Ramos (cell line): ENCODE data around the gene PXT1.

Experiments
- in situ Hi-C: fragments of 300-500 bp; cut with MboI; formaldehyde crosslinking; loops from one replicate; pipeline ENCODE4 v1.14.3; 2022; ENCODE audit warnings: low sequenced_read_pairs; ENCODE audit not compliant: unreplicated experiment

PXT1 gene

DNA sequence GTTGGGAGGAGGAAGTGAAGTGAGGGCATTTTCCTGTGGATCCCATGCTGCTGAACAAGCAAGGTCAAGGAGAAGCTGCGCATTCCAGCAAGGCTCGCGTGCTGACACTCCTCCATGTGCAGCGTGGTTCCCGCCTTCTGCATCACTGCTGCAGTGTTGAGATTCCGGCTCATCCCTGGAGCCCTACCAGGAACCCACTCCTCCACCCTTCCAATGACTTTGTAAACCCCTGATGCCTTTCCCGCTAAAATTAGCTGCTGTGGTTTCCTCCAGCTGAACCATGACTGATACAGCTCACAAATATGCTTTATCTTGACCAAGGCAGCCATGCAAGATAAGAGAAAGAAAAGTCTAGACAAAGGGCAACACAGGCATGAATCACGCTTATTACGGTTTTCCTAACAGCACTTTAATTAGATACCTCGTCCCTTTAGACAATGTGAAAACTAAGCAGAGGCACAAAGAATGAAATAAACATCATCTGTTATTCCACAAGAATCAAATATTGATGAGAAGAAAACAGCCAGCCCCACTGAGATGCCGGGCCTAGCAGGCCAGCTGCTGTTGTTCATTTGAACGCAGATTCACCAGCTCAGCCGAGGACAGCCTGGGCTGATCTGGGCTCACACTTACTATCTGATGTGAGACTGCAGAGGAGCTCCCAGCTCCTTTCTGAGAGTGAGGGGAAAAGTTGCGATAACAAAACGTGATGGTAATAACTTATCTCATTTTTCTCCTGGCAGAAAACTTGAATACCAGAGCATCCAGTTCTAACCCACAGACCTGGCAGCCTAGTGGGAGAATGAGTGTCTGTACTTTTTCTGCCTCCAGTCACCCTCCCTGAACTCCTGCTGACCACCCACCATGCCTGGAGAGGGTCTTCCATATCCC, 91.7 kb downstream of the PXT1 start:
- in situ Hi-C loops = no loop called here

DNA sequence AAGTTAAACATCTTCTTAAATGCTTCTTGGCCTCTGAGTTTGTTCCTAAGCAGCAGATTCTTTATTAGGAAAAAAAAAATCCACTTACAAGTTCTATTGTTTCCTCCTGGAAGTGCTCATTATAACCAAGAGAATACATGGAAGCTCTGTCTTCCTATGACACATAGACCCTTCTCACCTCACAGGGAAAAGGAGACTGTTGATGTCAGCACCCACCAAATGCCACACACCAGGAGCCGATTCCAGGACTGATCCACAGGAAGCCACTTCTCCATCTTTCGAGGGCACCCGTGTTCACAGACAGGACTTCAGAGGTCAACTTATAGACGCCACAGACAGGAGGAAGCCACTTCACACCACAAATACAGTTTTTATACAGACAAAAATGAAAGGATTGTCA, 92.6 kb downstream of the PXT1 start:
- in situ Hi-C loops = no loop called here

DNA sequence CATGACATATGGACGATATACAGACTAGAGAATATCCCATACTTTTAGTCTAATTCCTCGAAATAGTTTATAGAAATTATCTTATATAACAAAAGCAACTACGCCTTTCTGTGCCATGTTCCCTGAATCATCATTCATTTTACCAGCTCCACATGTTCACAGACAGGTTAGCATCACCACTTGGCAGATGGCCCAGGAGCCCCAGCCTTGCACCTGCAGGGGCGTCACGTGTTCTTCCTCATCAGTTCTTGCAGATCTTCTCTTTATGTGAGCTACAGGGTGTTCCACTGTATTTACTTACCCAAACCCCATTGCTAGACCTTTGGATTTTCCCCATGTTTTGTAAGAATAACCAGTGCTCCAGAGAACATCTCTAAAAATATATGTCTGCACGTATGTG, 93.4 kb downstream of the PXT1 start:
- in situ Hi-C loops = no loop called here

DNA sequence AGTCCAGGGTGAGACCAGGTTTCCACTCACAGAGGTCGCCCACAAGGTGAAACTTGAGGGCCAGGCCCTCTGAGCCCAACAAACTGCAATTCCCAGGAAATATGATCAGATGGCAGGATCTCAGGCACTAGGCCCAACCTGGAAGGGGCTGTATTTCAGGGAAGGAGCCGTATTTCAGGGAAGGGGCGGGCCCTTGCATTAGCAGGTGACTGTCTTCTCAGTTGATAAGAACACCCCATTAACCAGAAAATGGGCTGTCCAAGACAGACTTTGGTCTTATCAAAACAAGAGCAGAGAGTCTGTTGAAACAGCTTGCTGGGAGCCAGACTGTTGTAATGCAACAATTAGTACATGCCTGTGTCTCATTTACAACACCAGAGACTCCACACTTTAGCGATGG, 95.0 kb downstream of the PXT1 start:
- in situ Hi-C loops = no loop called here

DNA sequence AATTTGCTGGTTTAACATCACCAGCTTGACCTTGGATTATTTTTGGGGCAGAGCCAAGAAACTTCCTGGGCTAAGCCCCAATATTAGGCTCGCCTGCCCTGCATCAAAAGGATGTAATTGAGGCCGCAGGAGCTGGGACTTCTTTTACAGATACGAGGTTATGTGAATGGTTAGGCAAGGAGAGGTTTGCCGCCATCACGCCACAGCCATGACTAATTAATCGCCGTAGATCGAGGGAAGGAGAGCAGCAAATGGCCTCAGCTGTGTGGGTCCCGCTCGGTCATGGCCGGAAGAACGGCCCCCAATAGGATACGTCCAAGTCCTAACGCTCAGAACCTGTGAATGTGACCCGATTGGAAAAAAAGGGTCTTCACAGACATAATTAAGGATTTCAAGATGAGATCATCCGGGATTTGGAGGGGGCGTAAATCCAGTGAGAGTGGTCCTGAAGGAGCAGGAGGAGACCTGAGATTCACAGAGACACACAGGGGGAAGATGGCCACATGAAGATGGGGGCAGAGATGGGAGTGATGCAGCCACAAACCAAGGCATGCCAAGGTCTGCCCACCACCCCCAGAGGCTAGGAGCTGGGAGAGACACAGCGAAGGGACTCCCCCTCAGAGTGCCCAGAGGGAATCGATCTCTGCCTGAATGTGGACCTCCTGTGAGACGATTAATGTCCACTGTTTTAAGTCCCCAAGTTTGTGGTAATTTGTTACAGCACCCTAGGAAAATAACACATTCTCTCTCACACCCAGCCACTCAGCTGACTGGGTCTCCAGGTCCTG, 96.0 kb downstream of the PXT1 start:
- in situ Hi-C loops = no loop called here

DNA sequence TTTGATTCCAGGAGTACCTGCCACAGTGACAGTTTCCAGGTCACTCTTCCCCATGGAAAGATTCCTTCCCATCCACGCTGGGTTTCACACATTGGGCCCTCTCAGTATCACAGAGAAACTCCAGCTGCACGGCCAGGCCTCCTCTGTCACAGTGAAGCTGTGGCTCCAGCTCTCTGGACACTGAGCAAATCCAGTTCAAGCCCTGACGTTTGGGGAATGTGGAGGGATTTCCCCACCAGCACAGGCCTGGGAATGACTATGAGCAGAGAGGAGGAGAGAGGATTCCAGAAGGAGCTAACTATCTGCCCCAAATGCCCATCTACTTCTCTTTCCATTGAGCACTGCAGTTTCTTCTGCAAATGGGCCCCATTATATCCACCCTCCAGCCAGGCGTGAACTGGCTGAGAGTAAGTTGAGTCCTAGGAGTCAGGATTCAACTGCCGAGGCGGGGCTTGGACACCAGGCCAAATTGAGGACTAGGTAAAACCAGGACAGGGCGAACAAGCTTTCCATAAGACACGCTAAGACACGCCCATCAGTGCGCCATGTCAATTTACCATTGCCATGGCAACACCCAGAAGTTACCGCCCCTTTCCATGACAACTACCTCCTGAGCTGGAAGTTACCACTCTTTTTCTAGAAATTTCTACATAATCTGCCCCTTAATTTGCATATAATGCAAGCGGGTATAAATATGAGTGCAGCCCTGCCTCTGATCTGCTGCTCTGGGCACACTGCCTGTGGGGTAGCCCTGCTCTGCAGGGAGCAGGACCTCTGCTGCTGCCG, 96.8 kb downstream of the PXT1 start:
- in situ Hi-C loops = no loop called here

DNA sequence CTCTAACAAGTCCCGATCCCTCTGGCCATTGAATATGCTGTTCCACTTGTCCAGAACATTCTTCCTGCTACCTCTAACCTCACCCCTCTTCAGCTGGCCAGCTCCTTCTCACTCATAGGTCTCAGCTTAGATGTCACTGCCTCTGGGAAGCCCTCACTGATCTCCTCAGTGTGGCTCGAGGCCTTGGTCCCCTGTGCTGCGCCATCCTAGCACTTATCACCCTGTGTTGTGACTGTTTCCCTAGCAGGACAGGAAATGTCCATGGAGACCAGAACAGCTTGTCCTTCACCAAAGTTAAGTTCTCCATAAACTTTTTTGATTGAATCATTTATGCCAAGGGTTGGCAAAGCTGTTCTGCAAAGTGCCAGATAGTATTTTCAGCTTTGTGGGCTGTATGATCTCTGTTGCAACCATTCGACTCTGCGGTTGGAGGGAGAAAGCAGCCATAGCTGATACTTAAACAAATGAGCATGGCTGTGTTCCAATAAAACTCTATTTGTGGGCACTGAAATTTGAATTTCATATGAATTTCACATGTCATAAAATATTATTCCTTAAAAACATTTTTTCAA, 99.5 kb downstream of the PXT1 start:
- in situ Hi-C loops = no loop called here

DNA sequence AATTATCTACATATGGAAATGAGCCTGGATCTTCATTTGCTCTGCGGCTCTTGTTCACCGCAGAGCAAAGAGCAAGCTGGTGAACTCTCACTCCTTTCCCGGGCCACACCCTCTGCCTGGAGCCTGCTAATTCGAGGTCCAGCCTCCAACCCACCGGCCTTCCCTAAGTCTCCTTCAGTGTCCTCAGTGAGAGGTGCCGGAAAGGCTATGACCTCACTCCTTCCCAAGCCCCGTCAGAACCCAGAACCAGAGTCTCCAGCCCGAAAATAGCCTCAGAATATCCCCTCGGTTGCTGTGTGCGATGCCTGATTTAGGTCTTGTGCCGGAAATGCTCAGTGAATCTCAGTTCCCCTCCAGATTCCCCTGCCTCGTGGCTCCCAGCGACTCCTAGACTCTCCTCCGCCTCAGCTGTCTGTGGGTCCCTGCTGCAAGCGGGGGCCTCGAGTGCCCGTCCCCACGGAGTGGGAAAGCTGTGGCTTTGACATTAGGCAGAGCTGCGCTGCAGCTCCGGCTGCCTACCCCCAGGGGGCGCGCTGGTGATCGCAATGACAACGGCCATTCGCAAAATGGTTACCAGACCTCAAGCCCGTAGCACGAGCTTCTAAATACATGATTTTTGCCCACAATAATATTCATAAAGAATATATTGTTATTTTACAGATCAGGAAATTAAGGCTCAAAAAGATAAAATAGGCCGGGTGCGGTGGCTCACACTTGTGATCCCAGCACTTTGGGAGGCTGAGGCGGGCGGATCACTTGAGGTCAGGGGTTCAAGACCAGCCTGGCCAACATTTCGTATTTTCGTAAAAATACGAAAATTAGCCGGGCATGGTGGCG, 101.8 kb downstream of the PXT1 start:
- in situ Hi-C loops = no loop called here
